IMR-90 (cell line): ENCODE results near the gene PEX11A.

ENCODE experiments used
- BHLHE40 ChIP-seq: fragments of 150-350 bp; IDR thresholded peaks from 2 replicates; pipeline ENCODE4 v1.6.1; 2016; ENCODE audit warnings: mild to moderate bottlenecking, low read depth, low read length
- FOS ChIP-seq: fragments of 150-350 bp; IDR thresholded peaks from 2 replicates; pipeline ENCODE4 v1.6.1; 2016; ENCODE audit warnings: low read depth, low read length
- MAFK ChIP-seq: IDR thresholded peaks from 2 replicates; pipeline ENCODE4 v1.6.1; 2012; ENCODE audit warnings: low read depth, low read length, improper control_type of control experiment
- MXI1 ChIP-seq: IDR thresholded peaks from 2 replicates; pipeline ENCODE4 v1.6.1; 2012; ENCODE audit warnings: low read depth, mild to moderate bottlenecking, low read length, moderate library complexity, borderline replicate concordance
- NFE2L2 ChIP-seq: fragments of 150-350 bp; IDR thresholded peaks from 2 replicates; pipeline ENCODE4 v1.6.1; 2016; ENCODE audit warnings: low read depth, mild to moderate bottlenecking, low read length
- POLR2A ChIP-seq: IDR thresholded peaks from 2 replicates; pipeline ENCODE4 v1.6.1; 2012; ENCODE audit warnings: mild to moderate bottlenecking, low read depth, low read length
- RAD21 ChIP-seq: IDR thresholded peaks from 2 replicates; pipeline ENCODE4 v1.6.1; 2012; ENCODE audit warnings: low read length, improper control_type of control experiment
- RFX5 ChIP-seq: IDR thresholded peaks from 2 replicates; pipeline ENCODE4 v1.8.0; 2012; ENCODE audit warnings: low read depth, mild to moderate bottlenecking, low read length, moderate library complexity
- TF ChIP-seq, protein P1 (sequence below): conservative IDR thresholded peaks from 2 replicates; pipeline ENCODE4 v1.5.1; 2012; ENCODE audit warnings: mild to moderate bottlenecking, low read depth, low read length, improper control_type of control experiment
- TF ChIP-seq, protein P2 (sequence below): fragments of 150-350 bp; IDR thresholded peaks from 2 replicates; pipeline ENCODE4 v1.6.1; 2016; ENCODE audit warnings: low read depth, mild to moderate bottlenecking, low read length, moderate library complexity, borderline replicate concordance
- TF ChIP-seq, protein P3 (sequence below): fragments of 150-350 bp; IDR thresholded peaks from 2 replicates; pipeline ENCODE4 v1.6.1; 2017; ENCODE audit warnings: mild to moderate bottlenecking, antibody characterized with exemption, low read length, low read depth

DNA sequence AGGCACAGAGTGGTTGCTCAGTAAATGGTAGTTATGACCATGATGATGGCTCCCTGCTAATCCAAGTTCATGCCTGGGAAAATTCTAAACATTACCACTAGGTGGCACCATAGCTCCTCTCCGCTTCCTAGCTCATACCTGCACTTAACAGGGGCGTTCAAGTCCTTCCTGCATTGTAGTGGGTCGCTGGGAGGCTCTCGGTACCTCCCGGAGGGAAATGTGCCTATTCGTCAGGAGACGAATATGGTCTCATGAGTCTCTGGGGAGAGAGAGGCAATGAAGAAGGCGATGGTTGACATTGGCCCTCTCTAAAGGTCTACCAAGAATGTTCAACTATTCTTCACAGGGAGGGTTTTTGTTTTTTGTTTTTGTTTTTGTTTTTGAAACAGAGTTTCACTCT lies 49.6 kb upstream of the PEX11A start:
- TF ChIP-seq POLR2A (no peak), MAFK (no peak), MXI1 (no peak), RFX5 (no peak), NFE2L2 (no peak), RAD21 (peak; percentile 84), FOS (no peak), BHLHE40 (no peak)
- TF ChIP-seq, protein P1, sequence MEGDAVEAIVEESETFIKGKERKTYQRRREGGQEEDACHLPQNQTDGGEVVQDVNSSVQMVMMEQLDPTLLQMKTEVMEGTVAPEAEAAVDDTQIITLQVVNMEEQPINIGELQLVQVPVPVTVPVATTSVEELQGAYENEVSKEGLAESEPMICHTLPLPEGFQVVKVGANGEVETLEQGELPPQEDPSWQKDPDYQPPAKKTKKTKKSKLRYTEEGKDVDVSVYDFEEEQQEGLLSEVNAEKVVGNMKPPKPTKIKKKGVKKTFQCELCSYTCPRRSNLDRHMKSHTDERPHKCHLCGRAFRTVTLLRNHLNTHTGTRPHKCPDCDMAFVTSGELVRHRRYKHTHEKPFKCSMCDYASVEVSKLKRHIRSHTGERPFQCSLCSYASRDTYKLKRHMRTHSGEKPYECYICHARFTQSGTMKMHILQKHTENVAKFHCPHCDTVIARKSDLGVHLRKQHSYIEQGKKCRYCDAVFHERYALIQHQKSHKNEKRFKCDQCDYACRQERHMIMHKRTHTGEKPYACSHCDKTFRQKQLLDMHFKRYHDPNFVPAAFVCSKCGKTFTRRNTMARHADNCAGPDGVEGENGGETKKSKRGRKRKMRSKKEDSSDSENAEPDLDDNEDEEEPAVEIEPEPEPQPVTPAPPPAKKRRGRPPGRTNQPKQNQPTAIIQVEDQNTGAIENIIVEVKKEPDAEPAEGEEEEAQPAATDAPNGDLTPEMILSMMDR: peak; percentile 89
- TF ChIP-seq, protein P2, sequence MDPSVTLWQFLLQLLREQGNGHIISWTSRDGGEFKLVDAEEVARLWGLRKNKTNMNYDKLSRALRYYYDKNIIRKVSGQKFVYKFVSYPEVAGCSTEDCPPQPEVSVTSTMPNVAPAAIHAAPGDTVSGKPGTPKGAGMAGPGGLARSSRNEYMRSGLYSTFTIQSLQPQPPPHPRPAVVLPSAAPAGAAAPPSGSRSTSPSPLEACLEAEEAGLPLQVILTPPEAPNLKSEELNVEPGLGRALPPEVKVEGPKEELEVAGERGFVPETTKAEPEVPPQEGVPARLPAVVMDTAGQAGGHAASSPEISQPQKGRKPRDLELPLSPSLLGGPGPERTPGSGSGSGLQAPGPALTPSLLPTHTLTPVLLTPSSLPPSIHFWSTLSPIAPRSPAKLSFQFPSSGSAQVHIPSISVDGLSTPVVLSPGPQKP: no peak
- TF ChIP-seq, protein P3, sequence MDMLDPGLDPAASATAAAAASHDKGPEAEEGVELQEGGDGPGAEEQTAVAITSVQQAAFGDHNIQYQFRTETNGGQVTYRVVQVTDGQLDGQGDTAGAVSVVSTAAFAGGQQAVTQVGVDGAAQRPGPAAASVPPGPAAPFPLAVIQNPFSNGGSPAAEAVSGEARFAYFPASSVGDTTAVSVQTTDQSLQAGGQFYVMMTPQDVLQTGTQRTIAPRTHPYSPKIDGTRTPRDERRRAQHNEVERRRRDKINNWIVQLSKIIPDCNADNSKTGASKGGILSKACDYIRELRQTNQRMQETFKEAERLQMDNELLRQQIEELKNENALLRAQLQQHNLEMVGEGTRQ: no peak
